ENCODE results near the gene RASAL2. TPM values are rescaled to one million over a fixed set of nuclear protein-coding genes. Genes with fewer than 3 reads are reported as not detected.

The RASAL2 gene
- total and polyA plus RNA-seq, 2 donors (not counting 1 experiment from before 2014, with no cell fraction given), result 0.12 TPM; not detected in 1

DNA sequence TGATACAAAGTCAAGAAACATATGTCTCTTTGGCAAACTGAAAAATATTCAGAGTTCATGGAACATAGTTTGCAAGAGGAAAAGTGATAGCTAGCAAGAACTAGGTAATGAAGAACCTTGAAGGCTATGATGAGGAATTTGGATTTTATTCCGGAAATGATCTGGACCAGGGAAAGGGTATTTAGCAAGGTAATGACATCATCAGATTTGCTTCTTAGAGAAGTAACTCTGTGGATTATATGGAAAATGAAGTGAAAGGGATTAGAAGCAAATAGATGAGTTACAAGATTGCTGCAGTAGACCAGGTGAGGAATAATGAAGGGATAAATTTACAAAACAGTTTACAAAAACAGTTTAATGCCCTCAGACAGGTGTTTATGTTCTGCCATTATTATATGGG is 197.3 kb downstream of the RASAL2 start:
- Mint-ChIP-seq H3K4me3 (no peak overlapping the region), H3K27me3 (peaks cover 21% of the 10 kb centered on the region), H3K9me3 (ENCODE audit: insufficient read depth) (no peaks in the 10 kb centered on the region), H3K27ac (no peak overlapping the region), H3K4me1 (no peaks in the 10 kb centered on the region)
- no peak overlapping the region for H2AFZ ChIP-seq (ENCODE audit: insufficient read depth, low read depth, low read length, poor library complexity, severe bottlenecking)
- no peaks in the 10 kb centered on the region for H4K20me1 ChIP-seq (ENCODE audit: control insufficient read depth, insufficient read depth, low read length, poor library complexity, severe bottlenecking)
- no peaks in the 10 kb centered on the region for H3K36me3 ChIP-seq (replicated peaks in 1 of 2; ENCODE audit: control extremely low read depth in 1 of 2, control insufficient read depth in 1 of 2, extremely low read depth in 1 of 2, insufficient read depth in 2 of 2, low read length in 1 of 2)
- no peaks in the 10 kb centered on the region for H3K79me2 ChIP-seq (ENCODE audit: control insufficient read depth, insufficient read depth, low read length)
- H3K4me1 ChIP-seq (ENCODE audit: control insufficient read depth in 2 of 2, insufficient read depth in 2 of 2, low read length in 2 of 2), result no peaks in the 10 kb centered on the region
- whole genome bisulfite sequencing (ENCODE audit: insufficient coverage), result 83% methylated on average over 1 of the region's 1 CpG
- CTCF ChIA-PET, result interaction anchor here (0.9 to 1.0 kb wide), 2 partner anchors 9 to 20 kb away, joined by 4 to 5 read pairs; no protein-coding TSS in a partner anchor
- H3K9ac ChIP-seq (ENCODE audit: low read length), result no peak overlapping the region
- intact Hi-C loops (cut with micrococcal nuclease), result no loop called here
- no peaks in the 10 kb centered on the region for H3K9me3 ChIP-seq (ENCODE audit: control extremely low read depth in 1 of 3, control insufficient read depth in 2 of 3, insufficient read depth in 1 of 3, low read length in 2 of 3)
- H3K4me2 ChIP-seq (replicated peaks; ENCODE audit: low read depth, low read length, poor library complexity, severe bottlenecking), result no peak overlapping the region
- peaks cover 0 to 3% (median 0%) of the 10 kb centered on the region in 4 experiments for H3K27me3 ChIP-seq (replicated peaks in 1 of 4; ENCODE audit: control extremely low read depth in 1 of 4, control insufficient read depth in 3 of 4, insufficient read depth in 4 of 4, low read length in 3 of 4)
- no peak for ATAC-seq (ENCODE audit: low read depth)
- no peak overlapping the region for H3K4me3 ChIP-seq (ENCODE audit: control extremely low read depth in 1 of 5, extremely low read depth in 1 of 5, insufficient read depth in 1 of 5, low read depth in 2 of 5, low read length in 4 of 5)
- TF ChIP-seq, protein P1, sequence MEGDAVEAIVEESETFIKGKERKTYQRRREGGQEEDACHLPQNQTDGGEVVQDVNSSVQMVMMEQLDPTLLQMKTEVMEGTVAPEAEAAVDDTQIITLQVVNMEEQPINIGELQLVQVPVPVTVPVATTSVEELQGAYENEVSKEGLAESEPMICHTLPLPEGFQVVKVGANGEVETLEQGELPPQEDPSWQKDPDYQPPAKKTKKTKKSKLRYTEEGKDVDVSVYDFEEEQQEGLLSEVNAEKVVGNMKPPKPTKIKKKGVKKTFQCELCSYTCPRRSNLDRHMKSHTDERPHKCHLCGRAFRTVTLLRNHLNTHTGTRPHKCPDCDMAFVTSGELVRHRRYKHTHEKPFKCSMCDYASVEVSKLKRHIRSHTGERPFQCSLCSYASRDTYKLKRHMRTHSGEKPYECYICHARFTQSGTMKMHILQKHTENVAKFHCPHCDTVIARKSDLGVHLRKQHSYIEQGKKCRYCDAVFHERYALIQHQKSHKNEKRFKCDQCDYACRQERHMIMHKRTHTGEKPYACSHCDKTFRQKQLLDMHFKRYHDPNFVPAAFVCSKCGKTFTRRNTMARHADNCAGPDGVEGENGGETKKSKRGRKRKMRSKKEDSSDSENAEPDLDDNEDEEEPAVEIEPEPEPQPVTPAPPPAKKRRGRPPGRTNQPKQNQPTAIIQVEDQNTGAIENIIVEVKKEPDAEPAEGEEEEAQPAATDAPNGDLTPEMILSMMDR (IDR thresholded peaks at IDR 0.05), result no peak
- TF ChIP-seq EZH2 (IDR thresholded peaks at IDR 0.05; ENCODE audit: borderline replicate concordance, insufficient read depth, low read depth, low read length, poor library complexity, severe bottlenecking), result no peak
- POLR2A ChIA-PET, result no interaction called here
- no peak overlapping the region for H3K27ac ChIP-seq (ENCODE audit: low read length in 2 of 2)
- no peak for DNase-seq

DNA sequence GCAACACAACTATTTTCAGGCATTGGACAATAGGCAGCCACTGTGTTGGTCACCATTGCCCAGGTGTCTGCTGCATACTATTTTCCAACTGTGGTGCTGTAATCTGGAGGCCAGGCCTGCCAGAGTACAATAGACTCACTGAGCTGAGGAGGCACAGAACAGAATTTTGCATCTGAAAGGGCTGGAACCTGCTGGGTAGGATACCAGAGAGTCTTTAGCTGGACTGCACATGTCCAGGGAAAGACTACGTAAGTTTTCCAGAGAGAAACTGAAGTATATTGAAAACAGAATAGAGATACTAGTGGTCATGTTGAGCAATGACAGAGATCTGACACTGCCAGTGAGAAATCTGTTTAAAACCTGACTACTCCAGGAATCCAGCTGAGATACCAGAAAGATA is 200.8 kb downstream of the RASAL2 start:
- POLR2A ChIA-PET, result no interaction called here
- Histone ChIP-seq H2AFZ (ENCODE audit: insufficient read depth, low read depth, low read length, poor library complexity, severe bottlenecking) (no peak overlapping the region), H3K79me2 (ENCODE audit: control insufficient read depth, insufficient read depth, low read length) (no peaks in the 10 kb centered on the region), H3K27me3 (replicated peaks in 1 of 4; ENCODE audit: control extremely low read depth in 1 of 4, control insufficient read depth in 3 of 4, insufficient read depth in 4 of 4, low read length in 3 of 4) (no peaks in the 10 kb centered on the region), H3K36me3 (replicated peaks in 1 of 2; ENCODE audit: control extremely low read depth in 1 of 2, control insufficient read depth in 1 of 2, extremely low read depth in 1 of 2, insufficient read depth in 2 of 2, low read length in 1 of 2) (no peaks in the 10 kb centered on the region), H3K9ac (ENCODE audit: low read length) (no peak overlapping the region), H3K9me3 (ENCODE audit: control extremely low read depth in 1 of 3, control insufficient read depth in 2 of 3, insufficient read depth in 1 of 3, low read length in 2 of 3) (no peaks in the 10 kb centered on the region), H3K27ac (ENCODE audit: low read length in 2 of 2) (no peak overlapping the region), H3K4me3 (ENCODE audit: control extremely low read depth in 1 of 5, extremely low read depth in 1 of 5, insufficient read depth in 1 of 5, low read depth in 2 of 5, low read length in 4 of 5) (no peak overlapping the region), H4K20me1 (ENCODE audit: control insufficient read depth, insufficient read depth, low read length, poor library complexity, severe bottlenecking) (no peaks in the 10 kb centered on the region), H3K4me1 (ENCODE audit: control insufficient read depth in 2 of 2, insufficient read depth in 2 of 2, low read length in 2 of 2) (no peaks in the 10 kb centered on the region), H3K4me2 (replicated peaks; ENCODE audit: low read depth, low read length, poor library complexity, severe bottlenecking) (no peak overlapping the region)
- no peak overlapping the region for H3K27ac Mint-ChIP-seq
- no peak overlapping the region for H3K4me3 Mint-ChIP-seq
- peaks cover 14% of the 10 kb centered on the region for H3K27me3 Mint-ChIP-seq
- ATAC-seq (ENCODE audit: low read depth) (no peak), DNase-seq (no peak)
- WGBS (ENCODE audit: insufficient coverage), result 100% methylated on average over 1 of the region's 1 CpG
- TF ChIP-seq EZH2 (IDR thresholded peaks at IDR 0.05; ENCODE audit: borderline replicate concordance, insufficient read depth, low read depth, low read length, poor library complexity, severe bottlenecking), result no peak
- TF ChIP-seq, protein P1 (IDR thresholded peaks at IDR 0.05), result no peak
- no peaks in the 10 kb centered on the region for H3K9me3 Mint-ChIP-seq (ENCODE audit: insufficient read depth)
- CTCF ChIA-PET, result interaction anchor here (0.7 to 1.3 kb wide), 2 partner anchors 13 to 16 kb away, joined by 3 to 5 read pairs; no protein-coding TSS in a partner anchor
- H3K4me1 Mint-ChIP-seq, result no peaks in the 10 kb centered on the region
- intact Hi-C loops (cut with micrococcal nuclease), result no loop called here
